ENCODE data around the gene SH3GL2.

SH3GL2 gene

DNA sequence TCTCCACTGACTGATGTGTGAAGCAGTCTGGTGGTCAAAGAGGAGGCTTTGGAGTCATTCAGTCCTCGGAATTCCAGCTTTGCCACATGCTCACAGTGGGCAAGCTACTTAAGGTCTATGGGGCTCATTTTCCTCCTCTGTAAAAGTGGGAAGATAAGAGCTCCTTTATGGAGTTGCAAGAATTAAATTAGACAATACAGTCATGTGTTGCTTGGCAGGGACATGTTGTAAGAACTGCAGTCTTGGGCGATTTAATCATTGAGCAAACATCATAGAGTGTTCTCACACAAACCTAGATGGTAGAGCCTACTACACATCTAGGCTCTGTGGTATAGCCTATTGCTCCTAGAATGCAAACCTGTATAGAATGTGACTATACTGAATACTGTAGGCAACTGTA, 253.9 kb downstream of the SH3GL2 start:
- DNase-seq: no peak
- intact Hi-C loops (cut with DNase I): no loop called here

DNA sequence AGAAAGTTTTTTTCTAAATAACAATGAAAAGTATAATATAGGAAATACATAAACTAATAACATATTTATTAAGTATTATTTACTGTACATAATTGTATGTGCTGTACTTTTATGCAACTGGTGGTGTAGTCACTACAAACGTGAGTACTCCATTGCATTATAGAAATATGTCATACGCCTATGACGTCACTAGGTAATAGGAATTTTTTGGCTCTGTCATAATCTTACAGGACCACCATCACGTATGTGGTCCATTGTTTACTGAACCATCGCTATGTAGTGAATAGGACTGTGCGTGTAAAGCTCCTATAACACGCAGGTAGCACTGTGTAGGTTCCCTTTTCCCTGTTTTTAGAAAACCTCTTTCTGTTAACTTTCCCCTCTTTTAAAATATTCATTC, 255.0 kb downstream of the SH3GL2 start:
- intact Hi-C loops (cut with DNase I): no loop called here
- DNase-seq: no peak

DNA sequence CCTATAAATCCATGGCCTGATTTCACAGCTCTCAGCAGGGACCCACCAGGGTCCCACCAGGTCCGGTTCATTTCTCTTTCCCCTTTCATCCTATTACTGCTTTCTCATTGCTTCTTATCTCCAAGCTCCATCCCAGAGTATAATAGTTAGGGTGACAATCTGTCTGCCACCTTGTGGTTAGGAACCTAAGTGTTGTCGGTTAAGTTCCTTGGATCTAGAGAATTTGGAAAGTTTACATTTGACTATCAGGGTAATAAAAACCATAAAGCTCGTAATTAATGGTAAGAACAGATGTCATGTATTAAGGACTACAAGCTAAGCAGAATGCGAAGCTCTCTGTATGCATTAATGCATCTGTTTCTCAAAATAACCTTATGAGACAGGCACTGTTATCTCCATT, 259.1 kb downstream of the SH3GL2 start:
- intact Hi-C loops (cut with DNase I): no loop called here
- no peak for DNase-seq

DNA sequence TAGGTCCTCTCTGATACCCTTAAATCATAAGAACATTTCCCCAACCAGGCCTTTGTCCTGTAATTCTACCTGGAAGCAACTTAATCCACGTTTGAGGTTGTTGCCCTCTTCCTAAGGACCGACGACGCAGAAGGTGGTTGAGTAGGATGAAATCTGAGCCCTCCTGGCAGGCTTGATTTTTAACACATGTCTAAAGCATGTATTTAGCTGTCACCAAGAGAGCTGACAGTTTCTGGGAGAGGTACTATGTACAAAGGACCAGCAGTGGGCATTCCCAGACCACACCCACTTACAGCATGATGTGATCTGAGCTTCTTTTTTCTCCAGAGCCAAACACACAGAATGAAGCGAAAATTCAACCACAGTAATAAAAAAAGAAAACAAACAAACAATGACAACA, 260.9 kb downstream of the SH3GL2 start:
- intact Hi-C loops (cut with DNase I): no loop called here
- no peak for DNase-seq

DNA sequence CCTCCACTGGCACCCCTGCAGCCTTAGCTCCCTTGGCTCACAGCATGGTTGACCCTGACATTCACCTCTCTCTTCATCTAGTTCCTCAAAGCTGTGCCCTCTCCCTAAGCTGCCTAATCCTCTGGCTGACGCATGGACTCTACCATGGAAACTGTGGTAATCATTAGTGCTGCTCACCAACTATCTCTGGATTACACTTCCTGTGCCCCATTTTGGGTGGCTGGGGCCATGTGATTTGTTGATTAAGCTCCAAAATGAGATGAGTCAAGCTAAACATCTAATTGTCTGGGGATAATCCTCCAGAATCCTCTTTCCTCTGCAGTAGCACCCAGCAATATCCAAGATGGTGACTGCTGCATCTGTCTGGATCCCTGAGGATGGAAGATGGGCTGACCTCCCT, 264.4 kb downstream of the SH3GL2 start:
- DNase-seq: no peak
- intact Hi-C loops (cut with DNase I): no loop called here

Data from head of caudate nucleus (tissue), 42 donors.